ENCODE measurements around the gene GTPBP3.

GTPBP3 gene

GRCh38 chr19:17389288-17389687 lies 51.9 kb downstream of the GTPBP3 start:
- Mint-ChIP-seq H3K36me3 (ENCODE audit: low read depth) (no peaks in the 10 kb centered on the region), H3K4me1 (ENCODE audit: low read depth) (peaks cover 9% of the 10 kb centered on the region), H3K9me3 (peaks cover 4% of the 10 kb centered on the region)

DNA sequence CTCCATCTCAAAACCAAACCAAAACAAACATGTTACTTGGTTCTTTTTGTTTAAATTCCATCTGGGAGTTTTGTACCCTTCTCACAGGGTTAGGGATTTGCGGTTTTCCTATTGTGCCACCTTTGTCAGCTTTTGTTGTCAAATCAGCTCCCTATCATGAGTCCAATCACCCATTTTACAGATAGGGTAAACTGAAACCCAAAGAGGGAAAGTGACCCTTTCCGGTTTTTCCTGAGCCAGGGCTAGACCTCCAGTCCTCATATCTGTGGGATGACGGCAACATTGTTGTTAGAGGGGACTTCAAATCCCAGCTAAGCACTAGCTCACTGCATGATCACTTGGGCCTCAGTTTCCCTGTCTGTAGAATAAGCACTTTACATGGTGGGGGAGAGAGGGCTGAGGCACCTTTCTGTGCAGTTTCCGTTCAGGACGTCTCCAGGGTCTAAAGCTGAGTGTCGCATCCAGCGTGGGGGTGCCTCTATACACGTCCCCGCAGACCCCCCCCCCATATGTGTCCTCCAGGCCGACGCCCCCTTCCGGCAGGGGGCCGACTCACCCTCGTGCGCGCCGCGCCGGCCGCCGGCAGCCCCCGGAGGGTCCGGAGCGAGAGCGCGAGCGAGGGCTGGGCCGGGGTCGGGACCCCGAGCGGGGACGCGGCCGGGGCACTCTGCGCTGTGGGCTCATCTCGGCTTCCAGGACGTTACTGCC lies 52.8 kb downstream of the GTPBP3 start:
- no peak for DNase-seq (ENCODE audit: low spot score)

More at GRCh38 chr19:17389288-17389687, 51.9 kb downstream of the GTPBP3 start:
- no peak for DNase-seq (ENCODE audit: low spot score)
- Mint-ChIP-seq H3K27me3 (ENCODE audit: low read depth) (peaks cover 18% of the 10 kb centered on the region), H3K27ac (no peak overlapping the region), H3K4me3 (no peak overlapping the region)

DNA sequence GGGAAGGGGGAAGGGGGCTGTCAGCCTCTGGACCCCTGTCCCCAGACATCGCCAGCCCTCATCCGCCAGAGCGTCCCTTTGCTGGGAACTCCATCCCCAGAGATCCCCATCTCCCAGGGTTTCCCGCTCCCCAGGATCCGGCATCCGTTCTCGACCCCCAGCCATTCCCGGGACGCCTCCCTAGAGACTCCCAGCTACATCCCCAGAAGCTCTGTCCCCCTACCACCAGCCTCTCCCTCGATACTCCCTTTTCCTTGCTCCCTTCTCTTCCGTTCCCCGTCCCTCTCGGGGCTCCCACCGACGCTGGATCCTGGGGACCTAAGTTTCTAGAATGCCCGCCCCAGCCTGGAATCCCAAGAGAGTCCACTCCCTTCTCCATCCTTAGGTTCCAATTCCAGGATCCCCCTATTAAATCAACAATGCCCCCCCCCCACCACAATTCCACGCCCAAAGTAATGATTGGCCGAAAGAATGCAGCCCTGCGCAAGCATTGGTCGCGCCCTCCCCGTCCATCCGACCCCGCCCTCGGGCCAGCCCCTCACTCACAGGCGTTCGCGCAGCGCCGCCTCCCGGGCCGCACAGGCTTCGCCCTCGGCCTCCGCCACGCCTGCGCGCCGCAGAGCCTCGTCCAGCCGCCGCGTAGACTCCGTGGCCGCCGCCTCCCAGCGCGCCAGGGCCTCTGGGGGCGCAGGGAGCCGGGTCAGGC lies 53.5 kb downstream of the GTPBP3 start:
- Mint-ChIP-seq H3K9me3 (peaks cover 4% of the 10 kb centered on the region), H3K4me1 (ENCODE audit: low read depth) (peaks cover 17% of the 10 kb centered on the region), H3K27me3 (ENCODE audit: low read depth) (peaks cover 18% of the 10 kb centered on the region), H3K27ac (peak overlapping the region; percentile 26), H3K36me3 (ENCODE audit: low read depth) (peaks cover 5% of the 10 kb centered on the region), H3K4me3 (peak overlapping the region; percentile 93)
- peak; percentile 92 for DNase-seq (ENCODE audit: low spot score)

More for the DNA sequence above, 52.8 kb downstream of the GTPBP3 start:
- peaks cover 4% of the 10 kb centered on the region for H3K9me3 Mint-ChIP-seq
- peaks cover 2% of the 10 kb centered on the region for H3K36me3 Mint-ChIP-seq (ENCODE audit: low read depth)
- no peak overlapping the region for H3K27ac Mint-ChIP-seq
- H3K27me3 Mint-ChIP-seq (ENCODE audit: low read depth) = peaks cover 18% of the 10 kb centered on the region
- H3K4me1 Mint-ChIP-seq (ENCODE audit: low read depth) = peaks cover 13% of the 10 kb centered on the region
- peak overlapping the region; percentile 93 for H3K4me3 Mint-ChIP-seq

GRCh38 chr19:17391371-17392151 lies 54.2 kb downstream of the GTPBP3 start:
- peaks cover 17% of the 10 kb centered on the region for H3K4me1 Mint-ChIP-seq (ENCODE audit: low read depth)
- DNase-seq (ENCODE audit: low spot score) = no peak
- H3K27ac Mint-ChIP-seq = peak overlapping the region; percentile 23

More at GRCh38 chr19:17391371-17392151, 54.2 kb downstream of the GTPBP3 start:
- H3K36me3 Mint-ChIP-seq (ENCODE audit: low read depth) = peaks cover 5% of the 10 kb centered on the region
- H3K9me3 Mint-ChIP-seq = peaks cover 4% of the 10 kb centered on the region
- H3K27me3 Mint-ChIP-seq (ENCODE audit: low read depth) = peaks cover 18% of the 10 kb centered on the region
- peak overlapping the region; percentile 76 for H3K4me3 Mint-ChIP-seq
